Nephron (organoid): ENCODE measurements around the gene MTUS2.
"Not testable (repeated sequence)": the region's sequence is repeated elsewhere in the genome, so short reads cannot be mapped to it uniquely, and the experiment has no call there.

Experiments used
- H3K27ac Mint-ChIP-seq, 3 experiments: 2 replicates each; pipeline ENCODE4 v1.8.0; 2020; ENCODE audit warnings: mixed read lengths in 3 of 3, mild to moderate bottlenecking in 2 of 3, moderate library complexity in 1 of 3
- H3K27me3 Mint-ChIP-seq: 2 replicates; pipeline ENCODE4 v1.8.0; 2021; ENCODE audit warnings: low read depth, mild to moderate bottlenecking, moderate library complexity, mixed read lengths
- H3K36me3 Mint-ChIP-seq: 2 replicates; pipeline ENCODE4 v1.8.0; 2020; ENCODE audit warnings: low read depth, mixed read lengths
- H3K4me1 Mint-ChIP-seq: 2 replicates; pipeline ENCODE4 v1.8.0; 2020; ENCODE audit warnings: mixed read lengths
- H3K4me3 Mint-ChIP-seq, 3 experiments: 2 replicates each; pipeline ENCODE4 v1.8.0; 2020; ENCODE audit warnings: mild to moderate bottlenecking in 3 of 3, mixed read lengths in 3 of 3, moderate library complexity in 2 of 3
- H3K9me3 Mint-ChIP-seq: 2 replicates; pipeline ENCODE4 v1.8.0; 2020; ENCODE audit warnings: mixed read lengths
- TF ChIP-seq, protein P1 (sequence below), 3 experiments: fragments of 200-600 bp; sonication (generic); IDR thresholded peaks; one replicate each; pipeline ENCODE4 v1.5.0; 2021; ENCODE audit warnings: antibody characterized with exemption in 3 of 3; ENCODE audit not compliant: unreplicated experiment in 3 of 3

MTUS2 gene

DNA sequence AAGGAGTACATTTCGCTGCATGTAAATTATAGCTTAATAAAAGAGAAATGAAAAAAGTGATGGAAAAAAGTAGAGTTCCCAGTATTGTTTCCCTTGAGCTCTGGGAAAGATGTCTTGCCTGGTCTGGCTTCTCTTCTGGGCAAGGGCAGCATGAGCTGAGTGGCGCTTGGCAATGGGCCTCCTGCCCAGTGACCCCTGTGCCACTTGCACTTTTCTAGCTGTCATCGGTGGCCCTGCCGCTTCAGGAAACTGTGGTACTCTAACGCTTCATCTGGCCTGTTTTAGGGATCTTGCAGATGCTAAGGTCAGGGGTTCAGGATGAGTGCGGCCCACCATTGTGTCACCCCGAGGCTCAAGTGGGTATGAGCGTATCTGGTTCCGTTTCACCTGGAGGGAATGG, 161.4 kb downstream of the MTUS2 start:
- Mint-ChIP-seq H3K4me1 (no peaks in the 10 kb centered on the region), H3K36me3 (no peaks in the 10 kb centered on the region), H3K27me3 (no peaks in the 10 kb centered on the region), H3K4me3 (no peak overlapping the region), H3K27ac (no peak overlapping the region), H3K9me3 (no peaks in the 10 kb centered on the region)
- TF ChIP-seq, protein P1, sequence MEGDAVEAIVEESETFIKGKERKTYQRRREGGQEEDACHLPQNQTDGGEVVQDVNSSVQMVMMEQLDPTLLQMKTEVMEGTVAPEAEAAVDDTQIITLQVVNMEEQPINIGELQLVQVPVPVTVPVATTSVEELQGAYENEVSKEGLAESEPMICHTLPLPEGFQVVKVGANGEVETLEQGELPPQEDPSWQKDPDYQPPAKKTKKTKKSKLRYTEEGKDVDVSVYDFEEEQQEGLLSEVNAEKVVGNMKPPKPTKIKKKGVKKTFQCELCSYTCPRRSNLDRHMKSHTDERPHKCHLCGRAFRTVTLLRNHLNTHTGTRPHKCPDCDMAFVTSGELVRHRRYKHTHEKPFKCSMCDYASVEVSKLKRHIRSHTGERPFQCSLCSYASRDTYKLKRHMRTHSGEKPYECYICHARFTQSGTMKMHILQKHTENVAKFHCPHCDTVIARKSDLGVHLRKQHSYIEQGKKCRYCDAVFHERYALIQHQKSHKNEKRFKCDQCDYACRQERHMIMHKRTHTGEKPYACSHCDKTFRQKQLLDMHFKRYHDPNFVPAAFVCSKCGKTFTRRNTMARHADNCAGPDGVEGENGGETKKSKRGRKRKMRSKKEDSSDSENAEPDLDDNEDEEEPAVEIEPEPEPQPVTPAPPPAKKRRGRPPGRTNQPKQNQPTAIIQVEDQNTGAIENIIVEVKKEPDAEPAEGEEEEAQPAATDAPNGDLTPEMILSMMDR (IDR thresholded peaks at IDR 0.05; ENCODE audit: unreplicated experiment in 3 of 3), result no peak

- Mint-ChIP-seq H3K36me3 (no peaks in the 10 kb centered on the region), H3K4me3 (no peak overlapping the region), H3K9me3 (no peaks in the 10 kb centered on the region), H3K27ac (no peak overlapping the region), H3K27me3 (no peaks in the 10 kb centered on the region), H3K4me1 (no peaks in the 10 kb centered on the region)
- TF ChIP-seq, protein P1 (IDR thresholded peaks at IDR 0.05; ENCODE audit: unreplicated experiment in 3 of 3), result no peak
These were observed 163.5 kb downstream of the MTUS2 start for GRCh38 chr13:28983641-28984040.

GRCh38 chr13:28984326-28984725, 164.2 kb downstream of the MTUS2 start:
- TF ChIP-seq, protein P1 (IDR thresholded peaks at IDR 0.05; ENCODE audit: unreplicated experiment in 3 of 3), result no peak
- Mint-ChIP-seq H3K27me3 (no peaks in the 10 kb centered on the region), H3K27ac (no peak overlapping the region), H3K36me3 (no peaks in the 10 kb centered on the region), H3K4me3 (no peak overlapping the region), H3K9me3 (no peaks in the 10 kb centered on the region), H3K4me1 (no peaks in the 10 kb centered on the region)

DNA sequence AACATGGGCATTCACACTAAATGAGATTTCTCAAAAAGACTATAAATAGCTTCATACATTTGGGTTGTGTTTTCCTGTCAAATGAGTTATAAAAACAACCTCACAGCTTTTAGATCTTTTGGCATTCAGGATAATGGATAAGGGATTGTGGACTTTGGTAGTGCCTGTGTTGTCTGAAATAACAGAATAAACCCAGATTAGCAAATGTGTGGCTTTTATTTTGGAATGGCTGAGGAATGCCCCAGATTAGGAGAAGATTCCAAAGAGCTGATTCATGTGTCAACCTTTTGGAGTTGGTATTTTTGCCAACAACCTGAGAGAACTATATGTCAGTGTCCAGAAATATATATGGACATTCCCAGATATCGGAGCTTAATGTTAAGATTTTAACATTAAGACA, 164.7 kb downstream of the MTUS2 start:
- TF ChIP-seq, protein P1 (IDR thresholded peaks at IDR 0.05; ENCODE audit: unreplicated experiment in 3 of 3), result no peak
- Mint-ChIP-seq H3K4me3 (no peak overlapping the region), H3K27me3 (no peaks in the 10 kb centered on the region), H3K4me1 (no peaks in the 10 kb centered on the region), H3K36me3 (no peaks in the 10 kb centered on the region), H3K9me3 (peaks cover under 1% of the 10 kb centered on the region), H3K27ac (no peak overlapping the region)

GRCh38 chr13:28990378-28990777, 170.2 kb downstream of the MTUS2 start:
- not testable (repeated sequence) for H3K9me3 Mint-ChIP-seq, H3K4me3 Mint-ChIP-seq, H3K4me1 Mint-ChIP-seq, H3K36me3 Mint-ChIP-seq, H3K27ac Mint-ChIP-seq, H3K27me3 Mint-ChIP-seq

DNA sequence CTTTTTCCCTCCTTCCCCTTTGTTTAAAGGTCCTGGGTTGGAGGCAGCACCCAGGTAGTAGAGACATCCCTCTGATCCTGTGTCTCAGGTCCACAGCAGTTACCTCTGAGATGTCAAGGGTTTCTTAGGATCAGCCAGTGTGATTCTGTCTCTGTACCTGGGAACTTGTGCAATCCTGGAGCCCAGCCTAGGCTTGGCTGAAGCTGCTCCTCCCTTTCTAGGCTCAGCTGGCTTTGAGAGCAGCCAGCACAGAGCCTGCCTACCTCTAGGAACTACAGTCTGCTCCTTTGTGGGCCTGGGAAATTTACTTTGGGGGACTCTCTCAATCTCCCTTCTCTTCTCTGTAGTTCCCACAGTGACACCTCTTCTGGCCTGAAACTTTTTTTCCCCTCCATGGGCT, 171.6 kb downstream of the MTUS2 start:
- H3K4me1 Mint-ChIP-seq, result no peaks in the 10 kb centered on the region
- peak overlapping the region in 1 of 3 experiments; percentile 2 for H3K27ac Mint-ChIP-seq
- TF ChIP-seq, protein P1 (IDR thresholded peaks at IDR 0.05; ENCODE audit: unreplicated experiment in 3 of 3), result no peak
- H3K9me3 Mint-ChIP-seq, result peaks cover 10% of the 10 kb centered on the region
- H3K36me3 Mint-ChIP-seq, result no peaks in the 10 kb centered on the region
- H3K4me3 Mint-ChIP-seq, result no peak overlapping the region
- no peaks in the 10 kb centered on the region for H3K27me3 Mint-ChIP-seq
